Tibial artery (tissue), 4 donors: ENCODE results near the gene LYPD6.
"Not testable (repeated sequence)": the region's sequence is repeated elsewhere in the genome, so short reads cannot be mapped to it uniquely, and the experiment has no call there.

Experiments used
- DNase-seq, 2 donors: peaks; one replicate each; pipeline ENCODE4 v3.0.0-alpha.2; 2019
- H3K27ac ChIP-seq, 2 donors: fragments of 200-600 bp; sonication (generic) in 1 of 2; 1 replicate in 1 of 2; 2 replicates in 1 of 2; pipeline ENCODE4 v1.5.1; 2018 to 2019; ENCODE audit warnings: mild to moderate bottlenecking in 1 of 2
- H3K27me3 ChIP-seq, 2 donors: fragments of 200-600 bp; sonication (generic) in 1 of 2; one replicate each; pipeline versions ENCODE4 v1.5.1 to v1.6.0; 2016 to 2019
- H3K36me3 ChIP-seq, 3 donors: fragments of 200-600 bp; sonication (generic) in 2 of 3; one replicate each; pipeline ENCODE4 v1.5.1; 2016 to 2019; ENCODE audit warnings: mild to moderate bottlenecking in 2 of 3
- H3K4me1 ChIP-seq, 4 donors: fragments of 200-600 bp; sonication (generic) in 2 of 4; 1 replicate in 3 of 4; 2 replicates in 1 of 4; pipeline ENCODE4 v1.5.1; 2016 to 2019
- H3K4me3 ChIP-seq, 2 donors: fragments of 200-600 bp; sonication (generic) in 1 of 2; 1 replicate in 1 of 2; 2 replicates in 1 of 2; pipeline ENCODE4 v1.5.1; 2018 to 2019; ENCODE audit warnings: mild to moderate bottlenecking in 2 of 2
- H3K9me3 ChIP-seq, 3 donors: fragments of 200-600 bp; sonication (generic) in 1 of 3; one replicate each; pipeline ENCODE4 v1.5.1; 2016 to 2019
- CTCF ChIP-seq, 2 experiments: fragments of 200-600 bp in 1 of 2; fragments of 450-650 bp in 1 of 2; IDR thresholded peaks; one replicate each; pipeline ENCODE4 v1.5.1; 2017 to 2019; ENCODE audit warnings: antibody characterized with exemption in 2 of 2, mild to moderate bottlenecking in 1 of 2, moderate library complexity in 1 of 2
- intact Hi-C: fragments of 100-400 bp; cut with DNase I; formaldehyde crosslinking; loops from one replicate; pipeline ENCODE4 v1.15.0; 2023; ENCODE audit warnings: low total_unique reads

LYPD6 gene

GRCh38 chr2:149488706-149489440, 158.5 kb downstream of the LYPD6 start:
- intact Hi-C loops, result no loop called here
- Histone ChIP-seq H3K27me3 (no peaks in the 10 kb centered on the region), H3K27ac (no peak overlapping the region), H3K4me1 (no peaks in the 10 kb centered on the region), H3K9me3 (no peaks in the 10 kb centered on the region), H3K4me3 (no peak overlapping the region), H3K36me3 (no peaks in the 10 kb centered on the region)
- DNase-seq, result no peak
- no peak for TF ChIP-seq CTCF (IDR thresholded peaks at IDR 0.05)

- H3K27ac ChIP-seq, result no peak overlapping the region
- intact Hi-C loops, result no loop called here
- no peak overlapping the region for H3K4me3 ChIP-seq
- H3K4me1 ChIP-seq, result no peaks in the 10 kb centered on the region
- no peaks in the 10 kb centered on the region for H3K9me3 ChIP-seq
- TF ChIP-seq CTCF (IDR thresholded peaks at IDR 0.05), result no peak
- DNase-seq, result no peak
- H3K27me3 ChIP-seq, result no peaks in the 10 kb centered on the region
- no peaks in the 10 kb centered on the region for H3K36me3 ChIP-seq
Observed at GRCh38 chr2:149489452-149489851, 159.1 kb downstream of the LYPD6 start.

GRCh38 chr2:149490296-149490695, 159.9 kb downstream of the LYPD6 start:
- Histone ChIP-seq H3K4me3 (no peak overlapping the region), H3K27me3 (no peaks in the 10 kb centered on the region), H3K36me3 (no peaks in the 10 kb centered on the region), H3K4me1 (no peaks in the 10 kb centered on the region), H3K9me3 (no peaks in the 10 kb centered on the region), H3K27ac (no peak overlapping the region)
- intact Hi-C loops, result no loop called here
- no peak for DNase-seq
- TF ChIP-seq CTCF (IDR thresholded peaks at IDR 0.05), result no peak

- no peaks in the 10 kb centered on the region for H3K36me3 ChIP-seq
- no peak overlapping the region for H3K27ac ChIP-seq
Observed at GRCh38 chr2:149492923-149493322, 162.5 kb downstream of the LYPD6 start.

GRCh38 chr2:149499204-149499603, 168.8 kb downstream of the LYPD6 start:
- H3K4me3 ChIP-seq, H3K27ac ChIP-seq, intact Hi-C loops, H3K27me3 ChIP-seq, DNase-seq, H3K9me3 ChIP-seq, H3K4me1 ChIP-seq, H3K36me3 ChIP-seq: not testable (repeated sequence)

More at GRCh38 chr2:149492923-149493322, 162.5 kb downstream of the LYPD6 start:
- no peak for TF ChIP-seq CTCF (IDR thresholded peaks at IDR 0.05)
- H3K4me1 ChIP-seq, result no peaks in the 10 kb centered on the region
- no peak for DNase-seq
- H3K4me3 ChIP-seq, result no peak overlapping the region
- H3K9me3 ChIP-seq, result no peaks in the 10 kb centered on the region
- intact Hi-C loops, result no loop called here
- H3K27me3 ChIP-seq, result no peaks in the 10 kb centered on the region

GRCh38 chr2:149506808-149507207, 176.4 kb downstream of the LYPD6 start:
- H3K9me3 ChIP-seq, H3K27ac ChIP-seq, H3K27me3 ChIP-seq, DNase-seq, H3K36me3 ChIP-seq, H3K4me1 ChIP-seq, intact Hi-C loops, H3K4me3 ChIP-seq: not testable (repeated sequence)

- H3K9me3 ChIP-seq, result no peaks in the 10 kb centered on the region
- TF ChIP-seq CTCF (IDR thresholded peaks at IDR 0.05), result no peak
- H3K36me3 ChIP-seq, result no peaks in the 10 kb centered on the region
- H3K27ac ChIP-seq, result no peak overlapping the region
- intact Hi-C loops, result no loop called here
- no peak overlapping the region for H3K4me3 ChIP-seq
- H3K4me1 ChIP-seq, result no peaks in the 10 kb centered on the region
- no peak for DNase-seq
- H3K27me3 ChIP-seq, result no peaks in the 10 kb centered on the region
Observed at GRCh38 chr2:149507974-149508373, 177.6 kb downstream of the LYPD6 start.
